GM18519 (cell line): Measurements from ENCODE around the gene XIRP2.

Experiments
- ATAC-seq: cut with Tn5 transposase; IDR thresholded peaks from one replicate; pipeline ENCODE4 v1.9.1; 2021; ENCODE audit warnings: mild to moderate bottlenecking, moderate library complexity; ENCODE audit not compliant: unreplicated experiment, low FRiP score

Gene XIRP2

DNA sequence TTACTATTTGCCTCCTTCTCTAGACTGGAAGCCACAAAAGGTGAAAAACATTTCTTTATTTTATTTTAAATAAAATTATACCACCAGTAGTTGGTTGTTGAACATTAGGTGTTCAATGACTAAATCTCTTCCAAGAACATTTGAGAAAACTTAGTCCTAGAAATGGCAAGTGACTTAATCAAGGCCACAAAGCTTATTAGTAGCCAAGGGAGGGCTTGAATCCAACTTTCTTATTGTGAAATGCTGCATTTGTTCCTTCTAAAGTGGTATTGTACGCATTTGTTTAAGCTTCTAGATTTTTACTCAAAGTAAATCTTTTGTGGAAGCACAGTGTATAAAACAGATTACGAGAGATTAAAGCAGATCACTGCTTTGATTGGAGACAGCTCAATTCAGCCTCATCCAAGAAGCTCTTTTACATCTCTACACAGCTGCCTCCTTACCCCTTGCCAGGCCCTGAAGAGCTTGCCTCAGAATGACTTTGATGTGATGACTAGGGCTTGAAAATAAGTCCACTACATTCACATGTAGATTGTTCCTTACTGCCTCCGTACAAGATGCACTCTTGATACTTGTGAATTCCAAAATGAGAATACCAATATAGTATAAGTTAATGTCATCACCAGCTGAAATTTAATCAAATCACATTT lies 244.8 kb downstream of the XIRP2 start:
- no peak for ATAC-seq

DNA sequence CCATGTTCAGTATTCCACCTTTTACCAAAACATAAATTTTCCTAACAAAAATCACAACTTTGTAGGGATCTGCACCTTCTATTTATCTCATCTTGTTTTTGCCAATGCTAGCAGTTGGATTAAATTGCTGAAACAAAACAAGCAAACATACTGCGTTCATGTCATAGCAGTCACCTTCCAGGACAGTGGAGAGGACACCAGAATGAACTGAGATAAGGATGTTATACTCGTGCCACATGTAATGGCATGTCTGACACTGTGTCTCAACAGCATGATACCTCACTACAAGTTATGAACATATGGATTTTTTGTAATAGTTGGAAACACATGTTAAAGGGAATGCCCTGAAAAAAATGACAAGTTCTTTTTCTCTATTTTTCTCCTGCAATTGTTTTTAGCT lies 245.3 kb downstream of the XIRP2 start:
- ATAC-seq: no peak

DNA sequence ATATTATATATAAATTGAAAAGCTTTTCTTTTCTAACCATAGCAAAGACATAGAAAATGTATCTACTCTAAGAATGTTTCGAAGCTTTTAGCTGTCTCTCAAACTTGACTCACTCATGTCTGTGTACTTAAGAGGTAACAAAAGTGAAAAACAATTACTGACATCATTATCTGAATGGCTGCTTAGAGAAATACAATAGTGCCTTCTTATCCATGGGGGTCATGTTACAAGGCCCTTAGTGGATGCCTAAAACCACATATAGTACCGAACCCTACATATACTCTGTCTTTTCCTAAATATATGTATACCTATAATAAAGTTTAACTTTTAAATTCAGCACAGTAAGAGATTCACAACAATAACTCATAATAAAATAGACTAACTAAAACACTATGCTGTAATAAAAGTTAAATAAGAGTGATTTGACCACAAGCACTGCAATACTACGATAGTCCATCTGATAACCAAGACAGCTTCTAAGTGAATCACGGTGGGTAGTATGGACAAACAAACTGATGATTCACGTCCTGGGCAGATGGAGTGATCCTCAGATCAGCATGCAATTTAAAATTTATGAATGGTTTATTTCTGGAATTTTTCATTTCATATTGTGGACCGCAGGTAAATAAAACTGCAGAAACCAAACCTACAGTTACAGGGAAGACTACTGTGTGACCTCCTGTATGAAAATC lies 246.2 kb downstream of the XIRP2 start:
- ATAC-seq: no peak

DNA sequence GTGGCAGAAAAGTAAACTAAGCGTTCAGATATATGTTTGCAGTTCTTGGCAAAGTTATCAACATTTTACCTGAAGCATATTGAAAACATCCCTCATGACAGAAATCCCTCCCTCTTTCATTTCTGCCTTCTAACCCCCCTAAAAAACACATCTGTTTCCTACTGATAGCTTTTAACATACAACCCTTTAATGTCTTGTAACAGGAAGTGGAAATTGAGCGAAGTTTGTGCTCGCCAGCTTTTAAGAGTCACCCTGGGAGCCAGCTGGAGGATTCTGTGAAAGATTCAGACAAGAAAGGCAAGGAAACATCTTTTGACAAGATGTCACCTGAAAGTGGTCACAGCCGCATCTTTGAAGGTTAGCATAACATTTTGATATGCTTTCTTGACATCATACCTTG lies 247.4 kb downstream of the XIRP2 start:
- no peak for ATAC-seq

DNA sequence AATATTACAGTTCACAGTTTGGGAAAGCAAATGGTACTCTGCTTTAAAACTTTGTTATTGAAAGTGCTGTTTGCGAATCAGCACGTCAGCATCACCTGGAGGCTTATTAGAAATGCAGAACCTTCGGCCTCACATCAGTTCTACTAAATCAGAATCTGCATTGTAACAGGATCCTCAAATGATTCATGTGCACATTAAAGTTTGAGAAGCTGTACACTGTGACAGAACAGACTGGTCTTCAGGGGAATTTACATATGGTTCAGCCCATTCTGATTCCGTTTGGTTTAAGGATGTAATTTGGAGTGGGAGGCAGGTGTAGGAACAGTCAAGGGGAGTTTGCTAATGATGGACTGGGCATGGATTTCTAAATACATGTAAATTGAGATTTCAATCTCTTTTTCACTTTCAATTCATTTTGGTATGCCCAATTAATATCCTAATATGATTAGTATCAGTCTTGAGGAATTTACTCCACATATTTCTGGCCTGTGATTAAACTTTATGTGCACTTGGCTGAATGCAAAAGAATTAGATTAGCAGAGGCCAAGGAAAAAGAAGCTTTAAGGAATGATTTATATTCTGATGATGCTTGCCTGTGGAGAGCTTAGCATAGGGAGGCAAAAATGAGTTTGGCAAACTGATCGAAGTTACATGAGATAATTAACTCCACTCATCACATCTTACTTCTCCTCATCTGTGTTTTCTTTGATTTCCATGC lies 248.8 kb downstream of the XIRP2 start:
- no peak for ATAC-seq

DNA sequence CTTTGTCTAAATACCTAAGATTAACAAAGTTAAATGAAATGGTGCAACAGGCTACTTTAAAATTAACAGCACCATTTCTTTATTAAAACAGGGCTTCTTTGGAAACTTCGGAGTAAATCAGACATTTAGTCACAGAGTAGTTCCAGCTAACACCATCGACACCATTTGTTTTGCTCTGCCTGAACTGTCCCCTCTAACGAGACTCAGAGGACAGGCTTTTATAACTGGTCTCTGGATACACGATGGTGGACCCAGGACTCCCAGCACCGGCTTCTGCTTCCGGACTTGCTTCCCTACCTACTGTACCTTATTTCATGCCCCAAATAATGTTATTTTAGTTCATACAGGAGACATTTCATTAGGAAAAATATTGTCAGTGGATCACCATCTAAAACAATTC lies 252.1 kb downstream of the XIRP2 start:
- no peak for ATAC-seq

DNA sequence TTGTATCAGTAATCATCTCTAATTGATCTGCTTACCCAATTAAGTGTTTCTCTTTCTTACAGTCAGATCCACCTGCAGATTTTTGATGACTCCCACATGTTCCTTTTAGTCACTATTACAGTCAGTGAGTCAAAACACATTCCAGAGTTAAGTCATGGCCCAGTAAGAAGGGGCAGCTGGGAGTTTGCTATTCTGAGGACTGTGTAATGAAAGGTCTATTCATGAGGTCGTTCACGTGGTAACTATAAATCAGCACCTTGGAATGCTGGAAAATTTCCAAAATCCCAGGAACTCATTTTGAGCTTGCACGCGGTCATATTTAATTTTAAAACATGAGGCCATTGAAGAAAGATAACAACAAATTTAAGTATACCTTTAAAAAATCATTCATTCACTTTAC lies 252.5 kb downstream of the XIRP2 start:
- no peak for ATAC-seq

DNA sequence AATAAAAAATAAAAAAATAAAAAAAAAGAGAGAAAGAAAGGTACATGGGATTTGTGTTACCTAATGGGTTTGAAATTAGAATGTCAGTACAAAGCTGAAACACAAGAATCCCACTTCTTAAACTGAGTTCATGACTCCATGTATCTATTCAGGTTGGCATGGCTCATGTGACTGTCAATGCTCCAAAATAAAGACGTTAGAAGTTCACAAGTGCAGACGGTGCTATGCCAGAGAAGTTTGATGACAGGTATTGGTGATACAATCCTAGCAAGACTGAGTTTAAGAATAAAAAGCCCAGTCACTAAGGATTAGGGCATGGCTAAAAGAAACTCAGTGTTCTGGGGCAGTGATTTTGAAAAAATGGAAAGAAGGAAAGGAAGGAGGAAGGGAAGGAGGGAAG lies 254.3 kb downstream of the XIRP2 start:
- ATAC-seq: no peak

DNA sequence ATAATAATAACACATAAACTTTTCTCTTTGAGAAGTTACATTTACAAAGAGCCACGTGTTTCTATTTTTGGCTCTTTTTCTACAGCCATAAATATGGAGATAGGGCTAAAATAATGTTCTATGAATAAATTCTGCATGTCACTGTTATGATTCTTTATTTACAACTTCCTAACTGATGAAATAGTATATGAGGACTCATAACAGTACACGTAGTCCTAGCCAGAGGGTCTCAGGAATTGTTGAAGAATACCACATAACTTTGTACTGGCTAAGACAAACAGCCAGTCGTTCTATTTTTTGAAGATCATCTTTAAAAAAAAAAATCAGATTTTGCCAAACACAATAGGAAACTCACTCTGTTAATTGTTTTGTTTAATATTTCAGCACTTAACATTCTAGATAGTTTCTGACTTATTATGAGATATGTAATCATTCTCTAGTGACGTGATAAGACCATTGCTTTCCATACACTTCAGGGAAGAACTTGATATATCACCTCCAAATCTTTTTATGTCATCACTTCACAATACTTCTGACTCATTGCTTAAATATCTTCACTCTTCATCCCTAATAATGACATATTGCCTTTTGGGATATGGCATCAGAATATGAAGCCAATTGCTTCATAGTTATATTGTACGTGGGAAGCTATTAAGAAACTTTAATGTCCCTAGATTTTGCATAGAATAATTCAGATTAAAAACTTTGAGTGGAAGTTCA lies 256.1 kb downstream of the XIRP2 start:
- no peak for ATAC-seq

DNA sequence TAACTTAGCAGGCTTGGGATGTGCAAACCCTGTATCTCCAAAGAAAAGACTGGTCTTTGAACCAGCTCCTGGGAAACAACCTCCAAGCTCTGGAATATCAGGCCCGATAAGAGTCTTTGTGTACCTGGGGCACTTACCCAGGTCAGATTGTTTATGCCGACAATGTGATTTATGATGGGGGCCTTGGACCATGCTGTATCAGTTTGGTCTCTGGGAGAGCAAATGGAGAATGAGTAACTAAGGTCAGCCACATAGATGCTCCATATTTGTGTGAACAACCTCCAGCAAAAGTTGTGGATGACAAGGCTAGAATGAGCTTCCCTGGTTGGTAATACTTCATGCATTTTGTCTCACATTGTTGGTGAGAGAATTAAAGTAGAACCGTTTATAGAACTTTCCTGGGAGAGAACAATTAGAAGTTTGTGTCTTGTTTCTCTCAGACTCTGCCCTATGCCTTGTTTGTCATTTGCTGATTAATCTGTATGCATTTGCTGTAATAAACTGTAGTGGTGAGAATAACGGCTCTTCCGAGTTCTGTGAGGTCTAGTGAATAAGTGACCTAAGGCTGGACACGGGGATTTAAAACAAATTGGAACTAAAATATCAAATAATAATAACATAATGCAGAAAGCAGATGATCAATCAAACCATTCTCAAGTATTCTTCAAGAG lies 259.1 kb downstream of the XIRP2 start:
- ATAC-seq: no peak

DNA sequence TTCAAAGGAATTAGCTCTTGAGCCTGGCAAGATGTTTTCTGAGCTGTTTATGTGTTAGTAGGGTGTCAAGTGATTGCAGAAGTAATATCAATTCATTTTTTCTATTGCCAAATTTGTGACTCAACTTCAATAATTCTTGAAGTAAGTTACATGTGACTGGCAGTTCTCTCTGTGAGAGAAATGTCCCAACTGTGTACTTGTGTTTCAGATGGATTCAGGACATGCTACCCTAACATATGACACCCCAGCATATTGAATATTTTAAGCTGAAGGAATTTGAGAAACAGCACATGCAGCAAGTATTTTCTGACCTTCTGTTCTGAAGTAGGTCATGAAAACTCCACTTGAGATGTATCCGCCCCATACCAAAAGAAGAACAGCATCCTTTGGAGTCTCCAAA lies 263.6 kb downstream of the XIRP2 start:
- ATAC-seq: no peak

DNA sequence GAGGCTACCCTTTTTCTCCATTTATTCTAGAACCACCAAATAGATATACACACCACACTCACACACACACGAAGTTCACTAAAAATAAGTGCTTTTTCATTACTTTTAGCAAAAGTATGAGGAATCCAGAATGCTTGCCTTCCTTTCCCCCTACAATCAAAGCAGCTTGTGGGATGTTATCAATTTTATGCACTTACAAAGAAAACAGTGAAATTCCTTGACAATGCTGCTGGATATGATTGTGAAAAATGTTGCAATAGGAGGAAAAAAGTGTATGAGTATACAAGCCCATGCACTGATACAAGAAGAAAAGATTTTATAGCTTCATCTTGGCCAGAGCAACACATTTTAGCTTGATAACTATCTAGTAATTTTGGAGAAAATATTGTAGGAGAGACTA lies 269.2 kb downstream of the XIRP2 start:
- no peak for ATAC-seq

DNA sequence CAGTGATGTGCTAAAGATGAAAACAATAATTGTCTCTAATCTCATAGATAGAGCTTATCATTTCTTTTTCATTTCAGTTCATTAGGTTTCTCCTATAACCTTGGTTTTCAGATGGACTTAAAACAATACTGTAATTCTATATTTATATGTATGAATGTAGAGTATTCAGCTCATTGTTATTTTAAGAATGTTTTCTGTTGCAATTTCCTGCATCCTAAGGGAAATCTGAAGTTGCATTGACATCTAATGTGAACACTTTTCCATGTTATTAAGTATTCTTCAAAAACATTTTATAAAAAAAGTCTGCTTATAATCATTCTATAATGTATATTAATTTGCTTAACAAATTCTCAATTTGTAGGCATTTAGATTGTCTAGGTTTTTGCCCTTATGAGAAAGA lies 288.9 kb downstream of the XIRP2 start:
- no peak for ATAC-seq

DNA sequence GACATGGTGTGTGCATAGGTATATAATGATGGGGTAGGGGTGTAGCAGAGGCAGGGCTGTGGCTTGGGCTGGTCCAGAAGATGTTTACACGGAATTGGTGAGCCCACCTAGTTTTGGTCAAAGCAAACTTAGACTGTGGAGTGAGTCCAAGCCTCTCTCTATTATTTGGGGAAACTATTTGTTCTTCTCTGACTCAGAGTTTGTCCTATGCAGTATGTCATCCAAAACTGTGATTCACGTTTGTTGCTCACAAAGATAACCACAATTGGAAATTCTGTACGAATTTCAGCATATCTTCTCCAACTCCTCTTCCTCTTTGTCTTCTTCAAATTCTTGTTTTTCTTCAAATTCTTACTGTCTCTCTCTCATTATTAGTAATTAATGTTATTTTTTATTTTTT lies 292.9 kb downstream of the XIRP2 start:
- no peak for ATAC-seq

DNA sequence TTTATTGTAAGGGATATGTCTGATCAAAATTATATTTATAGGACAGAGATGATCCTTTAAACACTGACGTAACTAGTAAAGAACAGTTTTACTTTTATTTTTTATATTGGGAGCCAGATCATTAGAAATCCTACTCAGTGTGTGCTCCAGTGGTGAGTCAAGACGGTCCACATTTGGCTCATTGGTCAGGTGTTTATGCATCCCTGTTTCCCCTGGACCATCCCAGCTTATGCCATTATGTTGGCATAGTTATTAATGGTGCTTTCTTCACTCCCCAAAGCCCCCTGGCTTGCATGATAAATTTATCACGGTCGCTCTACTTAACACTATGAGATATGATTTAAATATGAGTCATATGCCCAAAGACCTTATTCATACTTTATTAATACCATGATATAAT lies 293.4 kb downstream of the XIRP2 start:
- no peak for ATAC-seq

DNA sequence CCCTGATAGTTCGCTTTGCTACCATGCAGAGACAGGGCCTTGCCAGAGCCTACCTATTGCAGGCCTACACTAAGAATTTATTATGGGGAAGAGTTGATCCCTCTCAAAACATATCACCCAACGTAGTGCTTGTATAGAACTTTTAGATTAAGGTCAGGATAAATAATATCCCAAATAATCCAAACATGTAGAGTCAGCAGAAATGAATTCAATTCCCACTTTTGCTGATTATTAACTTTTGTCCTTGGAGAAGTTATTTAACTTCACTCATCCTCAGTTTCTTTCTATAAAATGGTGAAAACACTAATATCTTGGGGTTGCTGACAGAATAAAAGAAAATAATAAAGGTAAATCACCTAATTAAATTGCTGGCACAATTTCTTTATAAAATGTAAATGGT lies 294.1 kb downstream of the XIRP2 start:
- ATAC-seq: no peak

DNA sequence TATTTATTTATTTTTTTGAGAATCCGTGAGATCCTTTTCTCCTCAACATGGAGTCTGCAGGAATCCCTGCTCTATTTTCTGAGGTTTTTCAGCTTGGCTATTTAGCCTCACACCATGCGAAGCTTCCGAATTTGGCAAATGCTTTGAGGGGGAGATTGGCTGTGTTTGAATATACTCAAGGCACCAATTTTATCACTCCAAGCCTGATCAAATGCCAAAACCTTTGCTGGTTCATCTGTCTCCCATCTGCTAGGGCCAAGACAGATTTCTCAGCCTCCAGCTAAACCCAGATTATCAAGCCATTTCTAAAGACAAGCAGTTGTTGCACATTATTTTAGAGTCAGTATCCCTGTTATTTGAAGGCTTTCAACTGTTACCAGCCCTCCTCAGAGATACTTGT lies 295.7 kb downstream of the XIRP2 start:
- ATAC-seq: no peak

DNA sequence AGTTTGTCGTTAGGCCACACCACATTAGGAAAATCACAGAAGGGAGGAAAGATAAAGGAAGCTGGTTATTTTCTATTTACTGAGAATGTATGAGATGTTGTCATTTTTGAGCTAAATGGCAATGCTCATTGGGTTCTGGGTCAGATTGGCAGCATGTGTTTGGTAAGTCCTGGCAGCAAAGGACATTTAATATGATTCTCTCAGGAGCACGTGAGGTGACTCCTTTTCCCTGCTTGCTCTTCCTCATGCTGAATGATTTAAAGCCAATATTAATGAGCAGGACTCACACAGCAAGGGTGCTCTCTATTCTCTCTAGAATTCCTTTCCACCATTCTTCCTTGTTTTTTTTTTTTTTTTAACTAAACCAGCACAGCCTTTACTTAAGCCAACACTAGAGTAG lies 298.2 kb downstream of the XIRP2 start:
- no peak for ATAC-seq

DNA sequence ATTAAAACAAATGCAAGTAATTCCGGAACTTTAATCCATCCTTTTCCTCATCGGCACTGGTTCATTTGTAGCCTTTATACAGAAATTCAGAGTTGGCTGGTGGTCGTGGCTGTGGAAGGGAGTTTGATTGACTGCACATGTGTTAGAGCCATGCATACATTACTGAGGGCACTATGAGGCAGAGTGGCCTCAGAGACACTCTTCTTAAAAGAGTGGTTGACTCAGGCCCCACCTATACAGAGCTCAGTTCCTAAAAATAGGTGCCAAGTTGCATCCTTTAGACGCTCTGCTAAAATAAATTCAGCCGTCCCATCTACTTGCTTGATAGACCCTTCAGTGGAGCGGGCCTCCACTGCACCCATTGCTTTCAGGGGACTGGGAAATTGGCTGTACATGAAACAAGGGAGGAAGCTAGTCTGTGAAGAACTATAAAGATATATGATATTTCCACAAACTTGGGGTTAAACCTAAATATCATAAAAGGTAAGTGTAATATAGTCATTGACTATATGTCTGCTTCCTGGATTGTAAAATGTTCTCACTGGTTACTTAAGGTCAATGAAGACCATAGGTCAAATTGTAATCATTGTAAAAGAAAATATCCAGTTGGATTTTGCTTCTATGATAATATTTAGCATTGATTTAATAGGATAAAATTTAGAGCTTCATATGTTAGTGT lies 298.9 kb downstream of the XIRP2 start:
- ATAC-seq: no peak
